Hematopoietic multipotent progenitor cell (in vitro differentiated cells): Measurements from ENCODE around the gene TRIM3. TPM values are rescaled to one million over a fixed set of nuclear protein-coding genes. Genes with fewer than 3 reads are reported as not detected.

ENCODE experiments used
- DNase-seq, 3 donors: peaks; one replicate each; pipeline ENCODE4 v3.0.0-alpha.2; 2011 to 2015; ENCODE audit warnings: low read depth in 2 of 3, low spot score in 2 of 3
- total RNA-seq: library from RNA; depleted of rRNA; stranded (reverse); fragments of >200 nt; gene quantifications from one replicate; pipeline ENCODE4 v1.2.3, GENCODE V29; 2012

TRIM3 gene
- total RNA-seq, 1 donor, result 21.3 TPM

- DNase-seq, result no peak
Observed at GRCh38 chr11:6442441-6442840, 31.3 kb downstream of the TRIM3 start.

- no peak for DNase-seq
Observed at GRCh38 chr11:6440906-6441358, 32.8 kb downstream of the TRIM3 start, which contains the start of gene HPX. Gene HPX (minus strand): TSS chr11:6440987. CDS start chr11:6440963, 24 bp downstream.

GRCh38 chr11:6438979-6439571 lies 34.7 kb downstream of the TRIM3 start:
- peak in 2 of 3 donors; percentile 48 to 59 for DNase-seq

- DNase-seq, result peak in 2 of 3 donors; percentile 35 to 59
Observed at GRCh38 chr11:6437993-6438392, 35.7 kb downstream of the TRIM3 start.

GRCh38 chr11:6437423-6437822 lies 36.3 kb downstream of the TRIM3 start:
- no peak for DNase-seq

GRCh38 chr11:6433998-6434660 lies 39.6 kb downstream of the TRIM3 start:
- DNase-seq, result no peak

GRCh38 chr11:6431861-6432260 lies 41.9 kb downstream of the TRIM3 start:
- DNase-seq, result no peak

- DNase-seq, result no peak
Observed at GRCh38 chr11:6427516-6427915, 46.2 kb downstream of the TRIM3 start.

- DNase-seq, result no peak
Observed at GRCh38 chr11:6420677-6421076, 53.1 kb downstream of the TRIM3 start.

GRCh38 chr11:6419009-6419631 lies 54.6 kb downstream of the TRIM3 start, which contains the start of gene APBB1:
Gene APBB1 (minus strand): TSS chr11:6419094. CDS start chr11:6411347, 7,747 bp downstream.
- DNase-seq, result peak; percentile 63 to 71 (median 69)

GRCh38 chr11:6418557-6419008 lies 55.2 kb downstream of the TRIM3 start:
- DNase-seq, result peak in 1 of 3 donors; percentile 42

GRCh38 chr11:6417907-6418556 lies 55.7 kb downstream of the TRIM3 start:
- DNase-seq, result no peak

GRCh38 chr11:6415797-6416196 lies 57.9 kb downstream of the TRIM3 start:
- DNase-seq, result no peak

GRCh38 chr11:6414874-6415328 lies 58.8 kb downstream of the TRIM3 start:
- DNase-seq, result no peak

- no peak for DNase-seq
Observed at GRCh38 chr11:6413791-6414201, 59.9 kb downstream of the TRIM3 start.

- DNase-seq, result no peak
Observed at GRCh38 chr11:6411594-6412031, 62.1 kb downstream of the TRIM3 start.

- DNase-seq, result no peak
Observed at GRCh38 chr11:6410695-6411430, 62.9 kb downstream of the TRIM3 start.

GRCh38 chr11:6406370-6406769 lies 67.4 kb downstream of the TRIM3 start:
- no peak for DNase-seq

GRCh38 chr11:6405846-6406245 lies 67.9 kb downstream of the TRIM3 start:
- DNase-seq, result no peak

- no peak for DNase-seq
Observed at GRCh38 chr11:6405052-6405667, 68.6 kb downstream of the TRIM3 start.
